CD4-positive, alpha-beta T cell (primary cell): ENCODE results near the gene USP6NL. TPM values are rescaled to one million over a fixed set of nuclear protein-coding genes. Genes with fewer than 3 reads are reported as not detected.
"Not testable (repeated sequence)": the region's sequence is repeated elsewhere in the genome, so short reads cannot be mapped to it uniquely, and the experiment has no call there.

Experiments used
- ATAC-seq: fragments of 200-7000 bp; cut with Tn5 transposase; one replicate; pipeline ENCODE4 v1.10.0; 2022; ENCODE audit warnings: mild to moderate bottlenecking; ENCODE audit not compliant: poor library complexity
- CTCF ChIA-PET: fragments of 350-600 bp; sonication (Branson Sonifier 250); formaldehyde crosslinking; loops from one replicate; lab custom pipeline; 2021; ENCODE audit warnings: antibody characterized with exemption, inconsistent platforms; lab: Charles Lee
- POLR2A ChIA-PET: fragments of 350-600 bp; sonication (Branson Sonifier 250); formaldehyde crosslinking; loops from one replicate; lab custom pipeline; 2021; ENCODE audit warnings: antibody characterized with exemption, inconsistent platforms; lab: Charles Lee
- DNase-seq, 14 experiments: peaks; one replicate each; pipeline ENCODE4 v3.0.0-alpha.2; 2013 to 2020; ENCODE audit warnings: mixed read lengths in 2 of 14
- H3K27ac ChIP-seq, 2 donors: one replicate each; pipeline versions ENCODE4 v1.5.1 to v1.7.0; 2013; ENCODE audit warnings: low read length in 2 of 2, low read depth in 1 of 2, mild to moderate bottlenecking in 1 of 2
- H3K27me3 ChIP-seq, 2 experiments: 1 replicate in 1 of 2; 2 replicates in 1 of 2; pipeline versions ENCODE4 v1.6.1 to v1.7.0; 2013; ENCODE audit warnings: low read length in 2 of 2, control low read depth in 1 of 2, mild to moderate bottlenecking in 1 of 2, moderate library complexity in 1 of 2; ENCODE audit not compliant: insufficient read depth in 2 of 2, control insufficient read depth in 1 of 2
- H3K36me3 ChIP-seq: one replicate; pipeline ENCODE4 v1.6.1; 2013; ENCODE audit warnings: low read length, control low read depth; ENCODE audit not compliant: insufficient read depth
- H3K4me1 ChIP-seq: one replicate; pipeline ENCODE4 v1.6.1; 2013; ENCODE audit warnings: low read length, control low read depth; ENCODE audit not compliant: insufficient read depth
- H3K4me3 ChIP-seq: one replicate; pipeline ENCODE4 v1.5.1; 2013; ENCODE audit warnings: mild to moderate bottlenecking, low read length, moderate library complexity
- H3K9me3 ChIP-seq, 2 experiments: 1 replicate in 1 of 2; 2 replicates in 1 of 2; pipeline versions ENCODE4 v1.6.1 to v1.7.0; 2013; ENCODE audit warnings: low read length in 2 of 2, mild to moderate bottlenecking in 2 of 2, control low read depth in 1 of 2, moderate library complexity in 1 of 2; ENCODE audit not compliant: control insufficient read depth in 1 of 2, insufficient read depth in 1 of 2
- H3K27ac Mint-ChIP-seq: one replicate; pipeline ENCODE4 v1.8.0; 2020; ENCODE audit warnings: mixed read lengths
- H3K27me3 Mint-ChIP-seq: one replicate; pipeline ENCODE4 v1.8.0; 2021; ENCODE audit warnings: mixed read lengths
- H3K36me3 Mint-ChIP-seq: one replicate; pipeline ENCODE4 v1.8.0; 2021; ENCODE audit warnings: low read depth, mixed read lengths
- H3K4me1 Mint-ChIP-seq: one replicate; pipeline ENCODE4 v1.8.0; 2021; ENCODE audit warnings: low read depth, mixed read lengths
- H3K4me3 Mint-ChIP-seq: one replicate; pipeline ENCODE4 v1.8.0; 2020; ENCODE audit warnings: mild to moderate bottlenecking, mixed read lengths
- H3K9me3 Mint-ChIP-seq: one replicate; pipeline ENCODE4 v1.8.0; 2020; ENCODE audit warnings: mixed read lengths
- CTCF ChIP-seq: fragments of 200-600 bp; IDR thresholded peaks from one replicate; pipeline ENCODE4 v1.8.0; 2022; ENCODE audit warnings: antibody characterized with exemption, mild to moderate bottlenecking
- intact Hi-C, 2 experiments: fragments of 100-400 bp; cut with DNase I in 1 of 2; cut with micrococcal nuclease in 1 of 2; formaldehyde crosslinking; loops; one replicate each; pipeline versions ENCODE4 v1.15.1 to v1.9.0; 2023 to 2025; cut with DNase I, micrococcal nuclease
- total RNA-seq, 174 experiments: library from RNA in 2 of 174; stranded (reverse) in 2 of 174; gene quantifications; one replicate each; pipeline ENCODE4 v1.2.3 and lab custom pipeline; 2021 to 2026

Gene USP6NL
- total RNA-seq, 2 experiments from 2014 or later: 5.2 to 5.6 TPM

DNA sequence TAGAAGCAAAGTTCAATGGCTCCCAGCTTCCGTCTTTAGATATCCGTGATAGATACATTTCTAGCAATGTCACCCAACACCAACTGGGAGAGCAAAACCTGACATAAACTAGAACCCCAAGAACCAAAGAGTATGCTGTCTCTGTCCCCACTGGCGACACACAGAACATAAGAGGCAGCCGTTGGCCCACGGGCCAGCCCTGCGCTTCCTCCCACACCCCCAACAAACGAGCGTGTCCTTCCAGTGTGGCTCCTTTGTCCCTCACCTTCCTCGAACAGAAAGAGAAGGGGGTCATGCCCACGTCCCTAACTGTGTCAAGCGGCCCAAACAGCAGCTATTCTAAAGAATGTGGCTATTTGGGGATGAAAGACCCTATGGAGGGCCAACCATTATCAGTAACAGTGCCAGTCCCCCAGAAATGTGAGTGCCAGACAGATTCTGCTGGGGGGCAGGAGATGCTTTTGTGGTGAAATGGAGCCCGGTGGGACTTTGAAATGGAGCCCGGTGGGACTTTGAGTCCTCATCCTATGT, 171.9 kb downstream of the USP6NL start:
- intact Hi-C loops: loop anchor here in 1 of 2 experiments (5.0 kb wide), 1 partner anchor 77 kb away; no protein-coding TSS in a partner anchor

GRCh38 chr10:11437391-11438142, 173.9 kb downstream of the USP6NL start:
- POLR2A ChIA-PET: no interaction called here
- H3K9me3 ChIP-seq: peaks cover 0 to 9% of the 10 kb centered on the region in 2 experiments
- TF ChIP-seq CTCF: no peak
- no peaks in the 10 kb centered on the region for H3K27me3 ChIP-seq
- H3K9me3 Mint-ChIP-seq: no peaks in the 10 kb centered on the region
- DNase-seq: peak in 1 of 14 experiments; percentile 25
- H3K4me1 ChIP-seq: peaks cover 16% of the 10 kb centered on the region
- H3K27me3 Mint-ChIP-seq: no peaks in the 10 kb centered on the region
- peaks cover 21% of the 10 kb centered on the region for H3K4me1 Mint-ChIP-seq
- H3K36me3 Mint-ChIP-seq: no peaks in the 10 kb centered on the region
- H3K27ac Mint-ChIP-seq: no peak overlapping the region
- CTCF ChIA-PET: no interaction called here
- no peak overlapping the region for H3K4me3 ChIP-seq
- intact Hi-C loops: no loop called here
- H3K36me3 ChIP-seq: no peaks in the 10 kb centered on the region
- ATAC-seq: no peak
- H3K27ac ChIP-seq: no peak overlapping the region
- H3K4me3 Mint-ChIP-seq: no peak overlapping the region

More for the DNA sequence above, 171.9 kb downstream of the USP6NL start:
- H3K4me3 ChIP-seq: no peak overlapping the region
- Mint-ChIP-seq H3K4me1 (peaks cover 21% of the 10 kb centered on the region), H3K36me3 (no peaks in the 10 kb centered on the region), H3K27me3 (no peaks in the 10 kb centered on the region), H3K9me3 (no peaks in the 10 kb centered on the region), H3K27ac (no peak overlapping the region), H3K4me3 (peak overlapping the region; percentile 80)
- POLR2A ChIA-PET: no interaction called here
- H3K9me3 ChIP-seq: no peaks in the 10 kb centered on the region
- peak in 1 of 14 experiments; percentile 10 for DNase-seq
- no peak overlapping the region for H3K27ac ChIP-seq
- no peak for TF ChIP-seq CTCF
- H3K36me3 ChIP-seq: no peaks in the 10 kb centered on the region
- no peaks in the 10 kb centered on the region for H3K27me3 ChIP-seq
- CTCF ChIA-PET: no interaction called here
- no peak for ATAC-seq
- peaks cover 11% of the 10 kb centered on the region for H3K4me1 ChIP-seq

DNA sequence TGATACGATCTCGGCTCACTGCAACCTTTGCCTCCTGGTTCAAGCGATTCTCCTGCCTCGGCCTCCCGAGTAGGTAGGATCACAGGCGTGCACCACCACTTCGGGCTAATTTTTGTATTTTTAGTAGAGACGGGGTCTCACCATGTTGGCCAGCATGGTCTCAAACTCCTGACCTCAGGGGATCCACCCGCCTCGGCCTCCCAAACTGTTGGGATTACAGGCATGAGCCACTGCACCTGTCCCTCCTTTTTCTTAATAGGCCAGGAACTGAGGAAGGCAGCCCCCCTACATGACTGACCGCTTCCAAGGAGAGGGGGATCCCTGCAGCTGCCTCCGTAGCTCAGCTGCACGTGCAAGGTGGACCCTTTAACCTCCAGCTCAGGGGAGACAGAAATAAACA, 175.0 kb downstream of the USP6NL start:
- H3K4me1 Mint-ChIP-seq: peaks cover 18% of the 10 kb centered on the region
- CTCF ChIA-PET, H3K9me3 Mint-ChIP-seq, ATAC-seq, H3K36me3 ChIP-seq, H3K4me3 ChIP-seq, H3K36me3 Mint-ChIP-seq, H3K27me3 ChIP-seq, H3K27ac ChIP-seq, H3K9me3 ChIP-seq, H3K27ac Mint-ChIP-seq, H3K4me3 Mint-ChIP-seq, H3K27me3 Mint-ChIP-seq, intact Hi-C loops, POLR2A ChIA-PET: not testable (repeated sequence)
- peaks cover 16% of the 10 kb centered on the region for H3K4me1 ChIP-seq
- peak in 1 of 14 experiments; percentile 5 for DNase-seq
